DMS79 treated with DMSO at 0.1 percent for 48 hours (cell line): Measurements from ENCODE around the gene DDR2.

ENCODE experiments used
- DNase-seq: peaks from one replicate; lab custom pipeline; 2025; lab: John Stamatoyannopoulos, UW

DDR2 gene

DNA sequence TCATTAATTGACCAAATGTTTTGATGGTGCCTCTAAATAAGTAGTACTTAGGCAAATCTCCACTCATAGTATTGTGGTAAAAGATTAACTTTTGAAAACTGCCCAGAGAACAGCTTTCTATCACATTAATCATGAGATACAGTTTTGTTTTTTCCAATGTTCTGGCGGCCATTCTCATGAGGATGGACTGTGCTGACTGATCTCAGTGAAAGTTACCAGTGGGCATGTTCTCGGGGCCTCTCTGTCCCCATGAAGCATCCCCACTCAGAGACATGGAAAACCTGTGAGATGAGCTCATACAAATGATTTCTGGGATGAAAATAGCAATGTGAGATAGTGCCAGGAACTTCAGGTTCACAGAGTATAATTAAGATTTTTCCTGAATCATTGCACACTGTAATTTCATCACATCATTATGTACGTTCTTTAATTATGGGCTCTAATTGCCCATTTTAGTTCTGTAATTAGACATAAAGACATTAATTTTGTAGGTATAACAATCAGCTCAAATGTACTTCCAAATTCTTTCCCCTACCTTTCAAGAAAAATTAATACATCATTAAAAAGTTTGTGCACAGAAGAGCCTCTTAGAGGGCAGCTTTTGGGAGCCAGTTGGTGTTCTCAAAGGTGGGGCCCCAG lies 40.5 kb downstream of the DDR2 start:
- DNase-seq = no peak

DNA sequence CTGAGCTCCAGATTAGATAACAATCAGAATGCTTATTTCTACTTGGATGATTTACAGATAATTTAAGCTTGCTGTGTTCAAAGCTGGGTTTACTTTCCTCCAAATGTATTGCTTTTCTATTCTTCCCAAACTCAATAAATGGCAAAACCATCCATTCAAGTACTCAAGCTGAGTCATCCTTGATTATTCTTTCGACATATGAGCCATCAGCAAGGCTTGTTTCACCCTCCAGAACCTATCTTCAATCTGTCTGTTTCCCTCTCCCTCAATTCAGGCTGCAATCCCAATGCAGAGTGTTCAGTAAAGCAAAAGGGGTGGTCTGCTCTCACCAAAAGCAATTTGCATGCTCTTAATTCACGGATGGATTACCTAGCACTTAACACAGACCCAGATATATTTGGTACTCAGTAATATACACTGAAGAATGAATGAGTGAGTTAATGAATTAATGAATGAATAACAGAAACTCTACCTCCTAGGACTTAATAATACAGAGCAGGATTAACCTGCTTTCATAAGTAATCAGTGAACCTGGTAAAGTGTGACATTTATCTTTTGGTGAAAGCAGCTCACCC lies 41.9 kb downstream of the DDR2 start:
- no peak for DNase-seq

DNA sequence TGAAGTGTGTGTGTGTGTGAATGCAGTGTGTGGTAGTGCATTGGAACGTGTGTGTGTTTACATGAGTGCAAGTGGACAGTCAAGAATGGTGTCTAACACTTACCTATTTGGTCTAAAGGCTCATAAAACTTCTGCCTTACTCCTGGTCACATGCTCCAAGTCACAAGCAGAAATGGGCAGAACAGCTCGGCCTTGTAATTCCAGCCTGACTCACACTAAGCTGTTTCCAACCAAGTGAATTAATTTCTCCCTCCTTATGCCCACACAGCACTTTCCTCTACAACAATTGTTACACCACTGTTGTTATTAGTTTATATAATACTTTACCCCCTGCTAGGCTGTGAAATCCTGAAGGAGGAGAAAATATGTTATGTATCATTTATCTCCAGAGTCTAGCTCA lies 43.8 kb downstream of the DDR2 start:
- DNase-seq = no peak

DNA sequence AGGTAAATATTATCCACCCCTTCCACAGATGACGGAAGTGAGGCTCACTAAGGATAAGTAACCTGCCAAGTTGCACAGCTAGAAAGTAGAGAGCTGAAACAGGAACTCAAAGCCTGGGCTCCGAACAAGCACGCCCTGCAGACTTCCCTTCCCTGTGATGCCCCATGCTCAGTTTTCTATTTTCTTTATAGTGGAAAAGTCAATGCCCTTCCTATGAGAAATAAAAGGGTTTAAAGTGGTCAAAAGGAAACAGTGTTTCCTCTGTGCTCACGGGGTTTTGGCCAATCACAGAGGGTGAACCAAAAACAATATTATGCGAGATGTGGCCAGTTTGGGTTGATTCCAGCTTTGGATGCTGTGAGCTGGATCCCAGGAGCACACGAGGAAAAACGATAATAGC lies 44.5 kb downstream of the DDR2 start:
- DNase-seq = no peak

DNA sequence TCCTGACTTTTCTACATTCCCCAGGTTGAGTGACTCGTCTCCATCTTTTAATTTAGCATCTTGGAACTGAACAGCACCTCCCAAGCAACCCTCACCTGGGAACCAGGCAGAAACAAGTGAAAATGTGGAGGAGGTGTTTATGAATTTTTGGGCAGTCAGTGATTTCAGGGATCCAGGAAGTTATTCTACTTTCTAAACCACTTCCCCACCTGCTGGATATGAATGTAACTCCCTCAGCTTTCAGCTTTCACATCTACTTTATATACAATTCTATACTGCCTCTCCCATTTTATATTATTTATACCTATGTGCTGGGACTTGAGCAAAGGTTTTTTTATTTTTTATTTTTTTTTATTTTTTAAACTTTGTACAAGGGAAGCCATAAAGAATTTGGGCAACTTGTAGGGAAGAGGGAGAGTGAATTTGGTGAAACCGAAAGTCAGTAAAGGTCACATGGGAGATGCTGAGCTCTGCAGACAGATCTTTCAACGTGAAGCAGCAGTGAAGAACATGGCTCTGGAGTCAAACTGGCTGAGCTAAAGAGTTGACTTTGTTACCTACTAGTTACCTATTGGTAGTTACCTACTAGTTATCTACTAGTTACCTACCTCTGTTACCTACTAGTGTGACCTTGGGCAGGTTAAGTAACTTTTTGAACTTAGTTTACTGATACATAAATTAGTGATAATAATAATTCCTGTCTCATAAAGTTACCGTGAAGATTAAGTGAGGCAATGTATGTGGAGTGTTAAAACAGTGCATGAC lies 45.5 kb downstream of the DDR2 start:
- DNase-seq = no peak

DNA sequence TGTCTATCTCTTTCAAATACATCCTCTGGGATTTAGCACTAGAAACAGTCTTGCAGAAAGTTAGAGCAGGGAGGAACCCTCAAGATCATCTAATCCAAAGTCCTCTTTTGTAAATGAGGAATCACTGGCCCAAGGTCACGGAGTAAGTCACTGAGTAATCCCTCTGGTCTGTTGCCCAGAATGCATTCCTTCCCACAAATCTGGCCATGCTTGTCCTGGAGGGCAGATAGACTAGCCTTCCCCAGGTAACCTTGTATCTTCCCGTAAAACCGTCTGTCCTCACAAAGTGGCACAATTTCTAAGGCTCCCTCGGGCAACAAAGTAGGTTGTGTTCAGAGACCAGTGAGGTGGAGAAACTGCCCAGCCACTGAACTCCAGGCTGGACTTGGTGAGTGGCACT lies 46.2 kb downstream of the DDR2 start:
- DNase-seq = no peak

DNA sequence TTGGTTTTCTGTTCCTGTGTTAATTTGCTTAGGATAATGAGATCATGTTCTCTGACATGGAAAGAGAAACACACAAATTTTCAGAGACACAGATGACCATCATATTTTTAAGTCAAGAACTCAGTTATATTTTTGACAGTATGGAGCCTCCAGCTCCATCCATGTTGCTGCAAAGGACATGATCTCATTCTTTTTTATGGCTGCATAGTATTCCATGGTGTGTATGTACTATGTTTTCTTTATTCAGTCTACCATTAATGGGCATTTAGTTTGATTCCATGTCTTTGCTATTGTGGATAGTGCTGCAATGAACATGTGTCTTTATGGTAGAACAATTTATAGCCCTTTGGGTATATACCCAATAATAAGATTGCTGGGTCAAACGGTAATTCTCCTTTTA lies 47.0 kb downstream of the DDR2 start:
- no peak for DNase-seq

DNA sequence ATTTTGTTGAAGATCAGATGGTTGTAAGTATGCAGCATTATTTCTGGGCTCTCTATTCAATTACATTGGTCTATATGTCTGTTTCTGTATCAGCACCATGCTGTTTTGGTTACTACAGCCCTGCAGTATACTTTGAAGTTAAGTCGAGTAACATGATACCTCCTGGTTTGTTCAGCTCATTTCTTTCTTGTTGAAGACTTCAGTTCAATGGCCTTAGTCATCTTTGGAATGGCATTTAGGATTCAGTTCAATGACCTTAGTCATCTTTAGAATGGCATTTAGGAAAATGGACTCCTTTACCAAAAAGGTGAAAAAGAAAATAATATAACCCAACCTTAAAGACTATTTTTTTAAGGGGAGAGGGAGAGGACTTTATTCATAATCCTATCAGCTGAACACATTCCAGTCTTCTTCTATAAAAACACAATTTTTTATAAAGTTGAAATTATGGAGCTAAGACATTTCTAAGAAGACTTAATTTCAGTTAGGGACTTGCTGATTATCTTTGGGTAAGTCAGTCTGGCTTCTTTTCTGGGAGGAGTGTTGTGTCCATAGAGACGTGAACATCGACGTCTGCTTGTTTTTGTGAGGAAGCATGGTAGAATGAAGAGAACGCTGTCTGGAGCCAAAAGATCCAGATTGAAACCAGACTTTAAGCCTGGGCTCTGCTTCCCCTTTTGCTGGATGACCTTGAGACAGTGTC lies 48.3 kb downstream of the DDR2 start:
- no peak for DNase-seq

DNA sequence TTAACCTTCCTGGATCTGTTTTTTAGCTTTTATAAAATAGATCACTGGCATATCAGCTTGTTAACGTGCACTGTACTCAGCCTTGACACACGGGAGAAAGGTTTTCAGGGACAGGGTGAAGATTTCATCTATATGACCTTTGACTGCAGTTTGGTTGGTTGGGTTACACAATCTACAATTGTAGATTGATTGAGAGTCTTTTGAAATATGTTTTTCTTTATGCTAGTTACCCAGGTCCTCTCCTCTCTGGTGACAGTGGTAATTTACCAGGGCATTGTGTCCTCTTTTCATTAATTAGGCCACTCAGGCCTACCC lies 48.8 kb downstream of the DDR2 start:
- no peak for DNase-seq

DNA sequence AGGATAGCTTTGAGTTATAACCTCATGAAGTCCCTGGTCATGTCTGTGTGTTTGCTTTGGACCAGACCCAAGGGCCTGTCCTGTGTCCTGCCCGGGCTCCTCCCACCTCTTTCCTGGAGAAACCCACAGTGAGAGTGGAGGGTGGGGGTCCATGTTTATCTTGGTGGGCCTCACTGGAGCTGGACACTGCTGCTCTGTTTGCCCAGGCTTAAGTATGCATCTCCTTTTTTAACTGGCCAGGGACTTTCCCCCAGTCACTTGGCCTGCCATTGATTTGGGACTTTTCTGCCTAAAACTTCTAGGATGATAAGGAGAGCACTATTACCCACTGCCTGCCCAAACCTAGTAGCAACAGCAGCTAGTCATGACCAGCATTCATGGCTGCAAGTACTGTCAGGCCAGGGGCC lies 49.8 kb downstream of the DDR2 start:
- DNase-seq = no peak

DNA sequence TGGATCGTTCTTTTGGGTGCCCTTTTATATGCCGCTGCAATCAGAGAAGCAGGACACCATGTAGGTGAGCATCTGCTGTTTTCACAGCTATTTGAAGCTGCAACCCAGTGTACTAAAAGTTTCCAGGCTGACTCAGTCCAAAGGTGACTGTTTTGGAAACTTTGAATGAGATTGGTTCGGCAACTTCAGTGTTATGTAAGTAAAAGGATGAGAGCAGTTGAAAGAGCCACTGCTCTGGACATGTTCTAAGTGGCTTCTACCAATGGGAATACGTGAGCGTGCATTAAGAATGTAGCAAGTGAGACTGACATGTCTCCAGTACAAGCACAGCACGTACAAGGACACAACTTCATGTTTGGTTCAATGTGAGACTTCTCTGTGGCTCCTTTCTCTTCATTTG lies 55.6 kb downstream of the DDR2 start:
- no peak for DNase-seq

DNA sequence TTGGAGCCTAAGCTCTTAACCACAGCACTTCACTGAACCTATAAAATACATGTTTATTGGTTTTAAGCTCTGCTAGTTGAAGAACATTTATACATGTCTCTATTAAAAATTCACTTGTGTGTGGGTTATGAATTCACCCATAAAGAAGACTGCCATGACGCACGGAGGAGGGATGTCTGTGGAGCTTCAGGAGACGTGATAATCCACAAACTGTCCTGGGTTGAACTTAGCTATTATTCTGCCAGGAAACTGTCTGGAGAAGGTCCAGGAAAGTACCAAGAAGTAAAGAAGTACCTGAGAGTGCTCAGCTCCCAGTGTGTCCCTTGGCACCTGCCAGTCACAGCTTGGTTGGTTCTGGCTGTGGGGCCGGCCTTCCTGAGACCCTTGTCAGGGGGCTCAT lies 56.3 kb downstream of the DDR2 start:
- no peak for DNase-seq

DNA sequence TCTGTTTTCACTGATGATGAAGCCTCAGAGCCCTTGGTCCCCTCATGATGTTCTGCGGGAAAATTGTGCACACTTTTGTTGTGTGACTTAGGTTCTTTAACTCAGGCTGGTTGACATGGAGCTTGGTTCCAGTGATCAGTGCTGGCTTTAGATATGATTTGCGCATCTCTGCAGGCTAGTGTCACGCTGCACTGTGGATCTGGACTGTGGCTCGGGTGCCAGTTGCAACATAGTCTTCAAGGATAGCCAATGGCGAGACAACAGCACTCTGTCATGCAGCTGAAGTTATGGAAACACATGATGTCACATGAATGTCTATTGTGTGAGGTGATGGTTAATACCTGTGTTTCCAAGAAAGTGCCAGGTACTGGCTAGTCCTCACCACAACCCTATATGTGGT lies 56.7 kb downstream of the DDR2 start:
- no peak for DNase-seq

DNA sequence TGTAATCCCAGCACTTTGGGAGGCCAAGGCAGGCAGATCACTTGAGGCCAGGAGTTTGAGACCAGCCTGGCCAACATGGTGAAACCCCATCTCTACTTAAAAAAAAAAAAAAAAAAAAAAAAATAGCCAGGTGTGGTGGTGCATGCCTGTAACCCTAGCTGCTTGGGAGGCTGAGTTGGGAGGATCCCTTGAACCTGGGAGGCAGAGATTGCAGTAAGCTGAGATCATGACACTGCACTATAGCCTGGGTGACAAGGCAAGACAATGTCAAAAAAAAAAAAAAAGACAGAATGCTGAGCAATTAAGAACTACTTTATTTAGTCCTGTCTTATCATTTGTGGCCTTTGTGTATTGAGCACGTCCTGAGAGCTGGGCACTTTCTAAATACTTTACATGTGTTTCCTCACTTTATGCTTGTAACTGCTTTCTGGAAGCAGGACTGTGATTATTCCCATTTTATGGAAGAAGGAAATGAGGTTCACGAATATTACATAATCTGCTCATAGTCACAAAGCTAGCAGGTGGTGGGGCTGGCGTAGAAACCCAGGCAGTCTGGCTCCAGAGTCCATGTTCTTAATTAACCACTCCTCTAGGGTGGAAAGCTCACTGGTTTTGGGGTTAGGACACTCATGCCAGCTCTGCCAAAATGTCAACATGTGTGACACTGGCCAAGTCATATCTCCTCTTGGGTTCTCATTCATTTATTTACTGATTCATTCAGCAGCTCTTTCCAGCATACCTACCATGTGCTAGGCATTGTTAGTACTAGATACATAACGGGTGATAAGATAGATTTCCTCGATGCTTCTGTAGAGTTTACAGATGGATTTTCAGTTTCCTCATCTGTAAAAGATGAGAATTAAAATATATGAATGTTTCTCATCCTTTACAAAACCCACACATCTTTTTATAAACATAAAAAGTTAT lies 57.7 kb downstream of the DDR2 start:
- no peak for DNase-seq

DNA sequence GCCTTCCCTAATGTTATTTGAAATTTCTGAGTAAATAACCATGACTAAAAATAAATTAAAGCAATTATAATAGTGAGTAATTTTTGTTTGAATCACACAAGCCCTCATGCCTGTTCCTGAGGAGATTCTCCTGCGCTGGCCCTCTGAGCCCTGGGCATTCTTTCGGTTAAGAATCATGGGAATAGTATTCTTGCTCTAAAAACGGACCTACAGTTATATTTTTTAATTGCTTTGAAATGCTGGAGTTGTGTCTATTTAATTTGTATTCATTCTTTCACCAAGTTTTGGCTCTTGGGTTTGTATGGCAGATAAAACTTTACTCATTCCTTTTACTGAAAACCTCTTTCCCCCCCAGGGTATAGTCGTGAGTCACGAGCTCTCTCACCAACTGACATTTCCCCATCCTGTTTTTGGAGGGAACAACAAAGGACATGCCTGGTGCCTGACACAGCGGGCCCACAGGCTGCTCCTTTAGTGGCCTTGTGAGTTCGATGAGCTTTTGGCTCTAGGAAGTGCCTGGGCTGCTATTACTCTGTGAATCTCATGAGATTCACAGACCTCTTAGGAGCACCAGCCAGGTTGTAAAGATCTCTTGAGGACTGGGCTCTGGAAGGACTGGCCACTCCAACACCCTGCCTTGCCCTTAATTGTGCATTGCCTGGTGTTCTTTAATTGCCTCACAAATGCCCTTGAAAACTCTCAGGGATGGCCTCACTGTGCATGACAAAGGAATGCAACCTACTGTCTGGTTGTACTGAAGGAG lies 58.6 kb downstream of the DDR2 start:
- DNase-seq = peak; percentile 44

DNA sequence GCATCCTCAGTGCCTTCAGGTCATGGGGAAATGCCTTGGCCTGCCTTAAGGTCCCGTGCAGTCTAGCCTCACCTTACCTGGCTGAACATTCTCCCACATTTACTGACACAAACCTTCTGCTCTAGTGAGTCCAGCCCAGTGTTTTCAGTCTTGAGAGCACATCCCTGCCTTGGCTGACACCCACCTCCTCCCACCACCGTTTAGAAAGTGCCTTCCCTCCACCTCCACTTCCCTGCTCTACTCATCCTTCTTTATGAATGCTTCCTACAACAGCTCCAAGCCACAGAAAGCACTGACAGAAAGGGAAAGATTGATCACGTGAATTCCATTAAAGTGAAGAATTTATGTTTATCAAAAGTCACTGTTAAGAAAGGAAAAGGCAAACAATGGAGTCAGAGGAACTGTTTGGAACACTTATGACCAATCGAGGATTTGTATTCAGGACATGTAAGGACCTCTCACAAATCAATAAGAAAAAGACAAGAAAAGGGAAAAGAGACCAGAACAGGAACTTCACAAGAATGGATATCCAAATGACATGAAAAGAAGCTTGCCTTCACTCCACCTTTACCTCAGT lies 59.8 kb downstream of the DDR2 start:
- no peak for DNase-seq

DNA sequence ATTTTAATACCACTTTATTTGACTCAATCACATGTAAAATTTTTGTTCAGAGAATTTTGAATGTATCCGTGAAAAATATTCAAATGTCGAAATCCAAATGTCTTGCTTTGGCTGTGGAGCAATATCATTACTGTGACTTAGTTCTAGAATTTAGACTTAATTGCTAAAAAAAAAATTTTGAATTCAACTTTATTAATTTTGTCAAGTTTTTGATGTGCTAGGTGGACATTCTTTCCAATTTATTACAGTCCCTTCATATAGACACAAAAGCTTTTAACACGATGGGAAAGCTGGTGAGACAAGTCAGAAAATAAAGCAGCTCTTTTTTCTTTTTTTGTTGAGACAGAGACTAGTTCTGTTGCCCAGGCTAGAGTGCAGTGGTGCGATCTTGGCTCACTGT lies 62.6 kb downstream of the DDR2 start:
- DNase-seq = no peak

DNA sequence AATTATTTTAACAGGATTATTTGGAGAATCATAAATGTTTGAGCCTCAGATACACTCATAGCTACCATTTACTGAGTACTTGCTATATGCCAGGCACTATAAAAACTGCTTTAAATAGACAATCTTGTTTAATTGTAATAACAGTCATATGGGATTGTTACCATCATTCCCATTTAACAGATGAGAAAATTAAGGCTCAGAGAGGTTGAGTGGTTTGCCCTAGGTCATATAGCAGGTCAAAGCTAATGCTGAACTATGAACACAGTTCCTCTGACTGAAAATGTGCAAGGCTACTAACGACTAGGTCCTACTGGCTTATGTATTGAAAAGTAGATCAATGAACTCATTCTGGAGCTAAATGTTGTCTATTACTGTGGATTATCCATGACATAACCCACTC lies 63.4 kb downstream of the DDR2 start:
- DNase-seq = no peak

DNA sequence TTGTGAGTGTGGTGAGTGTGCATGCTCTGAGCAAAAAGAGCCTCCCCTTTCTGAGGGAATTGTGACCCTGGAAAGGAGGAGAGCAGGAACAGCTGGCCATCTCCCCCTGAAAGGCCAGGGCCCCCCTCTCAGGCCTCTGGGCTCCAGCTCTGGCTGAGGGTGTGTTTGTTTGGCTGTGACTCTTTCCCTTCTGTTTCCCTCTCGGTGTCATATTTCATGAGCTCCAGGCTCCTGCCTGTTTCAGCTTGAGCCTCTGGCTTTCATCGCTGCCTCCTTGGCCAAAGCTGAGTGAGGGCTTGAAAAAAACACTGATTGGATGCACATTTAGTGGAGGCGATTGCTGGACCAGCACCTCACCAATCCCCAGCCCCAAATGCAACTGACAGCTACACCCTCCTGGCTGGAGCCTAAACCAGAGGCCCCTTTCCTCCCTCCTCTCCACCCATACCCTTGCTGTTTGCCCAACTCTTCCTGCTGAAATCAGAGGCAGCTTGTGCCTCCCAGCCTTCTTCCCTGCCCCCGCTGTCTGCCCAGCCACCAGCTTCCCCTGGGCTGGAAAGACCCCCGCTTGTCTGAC lies 64.1 kb downstream of the DDR2 start:
- DNase-seq = peak; percentile 93

DNA sequence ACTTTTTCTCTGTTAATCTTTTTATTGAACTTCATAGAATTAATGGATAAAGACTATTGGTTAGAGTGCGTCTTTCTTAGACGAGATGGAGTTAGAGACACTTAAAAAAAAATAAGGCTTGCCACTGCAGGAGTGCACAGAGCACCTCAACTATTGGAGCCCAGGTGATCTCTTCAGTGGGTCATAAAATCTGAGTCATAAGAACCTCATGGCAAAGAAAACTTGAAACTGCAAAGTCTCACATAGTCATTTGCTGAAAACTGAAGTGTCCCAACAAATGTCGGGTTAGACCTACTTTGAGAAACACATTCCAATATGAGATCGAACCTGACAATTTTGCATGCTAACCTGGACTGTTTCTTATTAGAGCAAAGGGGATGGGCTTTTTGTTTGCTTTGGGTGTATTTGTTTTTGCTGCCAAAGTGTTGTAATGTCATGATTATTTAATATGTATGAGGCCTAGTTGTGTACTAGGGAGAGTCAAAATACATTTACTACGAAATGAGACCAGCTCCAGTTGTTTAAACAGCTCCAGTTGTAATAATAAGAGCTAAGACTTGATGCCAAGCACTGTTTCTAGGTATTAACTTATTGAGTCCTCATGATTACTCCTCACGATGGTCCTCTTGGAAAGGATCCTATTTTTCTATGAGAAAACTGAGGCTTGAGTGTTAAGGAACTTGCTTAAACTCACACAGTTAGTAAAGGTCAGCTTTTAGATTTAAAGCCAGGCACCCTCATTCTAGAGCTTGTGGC lies 65.1 kb downstream of the DDR2 start:
- peak; percentile 12 for DNase-seq
